Naive B cell (primary cell): Measurements from ENCODE around the gene NCMAP. TPM values are rescaled to one million over a fixed set of nuclear protein-coding genes. Genes with fewer than 3 reads are reported as not detected.
A peak's percentile ranks its signal among the peaks of the same experiment; 100 is the strongest.

Experiments used
- ATAC-seq, 2 donors: fragments of 150-1000 bp; cut with Tn5 transposase; 2 replicates each; pipeline ENCODE4 v1.10.0; 2021; ENCODE audit warnings: low read depth in 2 of 2, mild to moderate bottlenecking in 2 of 2, moderate library complexity in 2 of 2
- DNase-seq: peaks from one replicate; pipeline ENCODE4 v3.0.0; 2022
- H3K27ac Mint-ChIP-seq, 6 donors: one replicate each; pipeline ENCODE4 v1.8.0; 2020 to 2022; ENCODE audit warnings: mild to moderate bottlenecking in 6 of 6, mixed read lengths in 6 of 6, moderate library complexity in 5 of 6, inconsistent platforms in 2 of 6
- H3K27me3 Mint-ChIP-seq, 3 donors: one replicate each; pipeline ENCODE4 v1.8.0; 2021 to 2022; ENCODE audit warnings: mixed read lengths in 3 of 3, mild to moderate bottlenecking in 1 of 3
- H3K36me3 Mint-ChIP-seq, 2 donors: one replicate each; pipeline ENCODE4 v1.8.0; 2020 to 2022; ENCODE audit warnings: mixed read lengths in 2 of 2, inconsistent platforms in 1 of 2, mild to moderate bottlenecking in 1 of 2
- H3K4me1 Mint-ChIP-seq, 3 donors: one replicate each; pipeline ENCODE4 v1.8.0; 2020 to 2022; ENCODE audit warnings: mixed read lengths in 3 of 3, inconsistent platforms in 1 of 3, mild to moderate bottlenecking in 1 of 3, moderate library complexity in 1 of 3
- H3K4me3 Mint-ChIP-seq, 8 donors: one replicate each; pipeline ENCODE4 v1.8.0; 2020 to 2022; ENCODE audit warnings: mild to moderate bottlenecking in 8 of 8, mixed read lengths in 8 of 8, moderate library complexity in 8 of 8, inconsistent platforms in 2 of 8
- H3K9me3 Mint-ChIP-seq, 7 donors: one replicate each; pipeline ENCODE4 v1.8.0; 2020 to 2022; ENCODE audit warnings: mixed read lengths in 7 of 7, mild to moderate bottlenecking in 5 of 7, inconsistent platforms in 2 of 7, moderate library complexity in 1 of 7
- polyA plus RNA-seq, 6 donors: library from polyadenylated mRNA; unstranded; fragments of 300-500 nt; fragmentation: Illumina TruSeq; gene quantifications; one replicate each; pipeline ENCODE4 v1.2.3, GENCODE V29; 2021; ENCODE audit warnings: low read depth in 6 of 6

NCMAP gene
- polyA plus RNA-seq, 6 donors from 2014 or later, result not detected

GRCh38 chr1:24551290-24551959 lies 4.5 kb upstream of the NCMAP start:
- H3K36me3 Mint-ChIP-seq, result no peaks in the 10 kb centered on the region

GRCh38 chr1:24551960-24552571 lies 3.8 kb upstream of the NCMAP start:
- Mint-ChIP-seq H3K36me3 (no peaks in the 10 kb centered on the region), H3K27me3 (peaks cover 12 to 15% (median 12%) of the 10 kb centered on the region in 3 donors), H3K4me1 (peaks cover 24 to 58% (median 34%) of the 10 kb centered on the region in 3 donors), H3K4me3 (peak overlapping the region in 1 of 8 donors; percentile 6), H3K9me3 (no peaks in the 10 kb centered on the region), H3K27ac (peak overlapping the region in 2 of 6 donors; percentile 22 to 44)
- ATAC-seq (no peak), DNase-seq (no peak)

More at GRCh38 chr1:24551290-24551959, 4.5 kb upstream of the NCMAP start:
- Mint-ChIP-seq H3K27me3 (peaks cover 5 to 9% (median 6%) of the 10 kb centered on the region in 3 donors), H3K4me1 (peaks cover 22 to 51% (median 29%) of the 10 kb centered on the region in 3 donors), H3K9me3 (no peaks in the 10 kb centered on the region), H3K27ac (no peak overlapping the region), H3K4me3 (no peak overlapping the region)
- no peak for DNase-seq
- no peak for ATAC-seq

GRCh38 chr1:24553931-24554330 lies 2.0 kb upstream of the NCMAP start:
- H3K4me1 Mint-ChIP-seq, result peaks cover 12 to 43% (median 25%) of the 10 kb centered on the region in 3 donors
- H3K4me3 Mint-ChIP-seq, result peak overlapping the region in 2 of 8 donors; percentile 25 to 47
- H3K9me3 Mint-ChIP-seq, result no peaks in the 10 kb centered on the region
- ATAC-seq (no peak), DNase-seq (no peak)
- peaks cover 12 to 31% (median 27%) of the 10 kb centered on the region in 3 donors for H3K27me3 Mint-ChIP-seq
- no peak overlapping the region for H3K27ac Mint-ChIP-seq
- no peaks in the 10 kb centered on the region for H3K36me3 Mint-ChIP-seq

- peaks cover 12 to 31% (median 27%) of the 10 kb centered on the region in 3 donors for H3K27me3 Mint-ChIP-seq
- peaks cover 12 to 39% (median 24%) of the 10 kb centered on the region in 3 donors for H3K4me1 Mint-ChIP-seq
- no peaks in the 10 kb centered on the region for H3K9me3 Mint-ChIP-seq
- H3K4me3 Mint-ChIP-seq, result peak overlapping the region in 4 of 8 donors; percentile 15 to 85 (median 70)
- no peak overlapping the region for H3K27ac Mint-ChIP-seq
- no peaks in the 10 kb centered on the region for H3K36me3 Mint-ChIP-seq
- DNase-seq (no peak), ATAC-seq (no peak)
Measured at GRCh38 chr1:24554714-24555113, 1.2 kb upstream of the NCMAP start.

- DNase-seq (no peak), ATAC-seq (no peak)
- Mint-ChIP-seq H3K27me3 (peaks cover 12 to 31% (median 27%) of the 10 kb centered on the region in 3 donors), H3K9me3 (no peaks in the 10 kb centered on the region), H3K27ac (peak overlapping the region in 1 of 6 donors; percentile 67), H3K4me1 (peaks cover 9 to 29% (median 24%) of the 10 kb centered on the region in 3 donors), H3K36me3 (no peaks in the 10 kb centered on the region), H3K4me3 (peak overlapping the region in 7 of 8 donors; percentile 48 to 86 (median 81))
Measured at GRCh38 chr1:24556414-24556795, 518 bp downstream of the NCMAP start.

- Mint-ChIP-seq H3K9me3 (no peaks in the 10 kb centered on the region), H3K4me1 (peaks cover 8 to 24% (median 21%) of the 10 kb centered on the region in 3 donors), H3K27me3 (peaks cover 12 to 32% (median 31%) of the 10 kb centered on the region in 3 donors), H3K4me3 (peak overlapping the region in 4 of 8 donors; percentile 75 to 84 (median 80)), H3K36me3 (no peaks in the 10 kb centered on the region), H3K27ac (peak overlapping the region in 2 of 6 donors; percentile 41 to 65)
- ATAC-seq (no peak), DNase-seq (no peak)
Measured at GRCh38 chr1:24557220-24557619, 1.3 kb downstream of the NCMAP start.

GRCh38 chr1:24557711-24558131 lies 1.8 kb downstream of the NCMAP start:
- H3K36me3 Mint-ChIP-seq, result no peaks in the 10 kb centered on the region
- DNase-seq (no peak), ATAC-seq (no peak)
- no peaks in the 10 kb centered on the region for H3K9me3 Mint-ChIP-seq
- peak overlapping the region in 1 of 8 donors; percentile 74 for H3K4me3 Mint-ChIP-seq
- H3K27me3 Mint-ChIP-seq, result peaks cover 12 to 37% (median 31%) of the 10 kb centered on the region in 3 donors
- peaks cover 8 to 24% (median 19%) of the 10 kb centered on the region in 3 donors for H3K4me1 Mint-ChIP-seq
- H3K27ac Mint-ChIP-seq, result peak overlapping the region in 1 of 6 donors; percentile 41

- no peak overlapping the region for H3K27ac Mint-ChIP-seq
Measured at GRCh38 chr1:24558455-24558854, 2.6 kb downstream of the NCMAP start.

GRCh38 chr1:24558902-24559791 lies 3.3 kb downstream of the NCMAP start:
- no peak overlapping the region for H3K27ac Mint-ChIP-seq
- H3K4me1 Mint-ChIP-seq, result peaks cover 8 to 24% (median 19%) of the 10 kb centered on the region in 3 donors
- ATAC-seq, result no peak
- H3K9me3 Mint-ChIP-seq, result no peaks in the 10 kb centered on the region
- no peak for DNase-seq
- peaks cover 12 to 43% (median 31%) of the 10 kb centered on the region in 3 donors for H3K27me3 Mint-ChIP-seq
- H3K36me3 Mint-ChIP-seq, result no peaks in the 10 kb centered on the region
- peak overlapping the region in 1 of 8 donors; percentile 64 for H3K4me3 Mint-ChIP-seq

More at GRCh38 chr1:24558455-24558854, 2.6 kb downstream of the NCMAP start:
- H3K9me3 Mint-ChIP-seq, result no peaks in the 10 kb centered on the region
- H3K4me3 Mint-ChIP-seq, result no peak overlapping the region
- DNase-seq (no peak), ATAC-seq (no peak)
- H3K36me3 Mint-ChIP-seq, result no peaks in the 10 kb centered on the region
- peaks cover 8 to 24% (median 19%) of the 10 kb centered on the region in 3 donors for H3K4me1 Mint-ChIP-seq
- peaks cover 12 to 43% (median 31%) of the 10 kb centered on the region in 3 donors for H3K27me3 Mint-ChIP-seq

- no peak overlapping the region for H3K27ac Mint-ChIP-seq
Measured at GRCh38 chr1:24560361-24560760, 4.5 kb downstream of the NCMAP start.

GRCh38 chr1:24562625-24563024 lies 6.7 kb downstream of the NCMAP start:
- H3K27me3 Mint-ChIP-seq, result peaks cover 7 to 26% (median 10%) of the 10 kb centered on the region in 3 donors
- H3K27ac Mint-ChIP-seq, result peak overlapping the region in 1 of 6 donors; percentile 70
- ATAC-seq (no peak), DNase-seq (no peak)
- no peak overlapping the region for H3K4me3 Mint-ChIP-seq
- no peaks in the 10 kb centered on the region for H3K36me3 Mint-ChIP-seq
- peaks cover 0 to 7% (median 4%) of the 10 kb centered on the region in 3 donors for H3K4me1 Mint-ChIP-seq
- no peaks in the 10 kb centered on the region for H3K9me3 Mint-ChIP-seq

More at GRCh38 chr1:24560361-24560760, 4.5 kb downstream of the NCMAP start:
- no peaks in the 10 kb centered on the region for H3K9me3 Mint-ChIP-seq
- peaks cover 8 to 23% (median 16%) of the 10 kb centered on the region in 3 donors for H3K4me1 Mint-ChIP-seq
- DNase-seq (no peak), ATAC-seq (no peak)
- H3K4me3 Mint-ChIP-seq, result peak overlapping the region in 1 of 8 donors; percentile 51
- H3K36me3 Mint-ChIP-seq, result no peaks in the 10 kb centered on the region
- peaks cover 11 to 40% (median 29%) of the 10 kb centered on the region in 3 donors for H3K27me3 Mint-ChIP-seq

GRCh38 chr1:24564695-24565094 lies 8.8 kb downstream of the NCMAP start:
- ATAC-seq (no peak), DNase-seq (no peak)
- Mint-ChIP-seq H3K4me3 (no peak overlapping the region), H3K27ac (peak overlapping the region in 1 of 6 donors; percentile 7), H3K36me3 (no peaks in the 10 kb centered on the region), H3K27me3 (peaks cover 0 to 15% (median 7%) of the 10 kb centered on the region in 3 donors), H3K9me3 (no peaks in the 10 kb centered on the region), H3K4me1 (peaks cover 0 to 11% (median 11%) of the 10 kb centered on the region in 3 donors)
